Measurements from ENCODE around the gene MYRIP.
"Not testable (repeated sequence)": the region's sequence is repeated elsewhere in the genome, so short reads cannot be mapped to it uniquely, and the experiment has no call there.

Gene MYRIP

DNA sequence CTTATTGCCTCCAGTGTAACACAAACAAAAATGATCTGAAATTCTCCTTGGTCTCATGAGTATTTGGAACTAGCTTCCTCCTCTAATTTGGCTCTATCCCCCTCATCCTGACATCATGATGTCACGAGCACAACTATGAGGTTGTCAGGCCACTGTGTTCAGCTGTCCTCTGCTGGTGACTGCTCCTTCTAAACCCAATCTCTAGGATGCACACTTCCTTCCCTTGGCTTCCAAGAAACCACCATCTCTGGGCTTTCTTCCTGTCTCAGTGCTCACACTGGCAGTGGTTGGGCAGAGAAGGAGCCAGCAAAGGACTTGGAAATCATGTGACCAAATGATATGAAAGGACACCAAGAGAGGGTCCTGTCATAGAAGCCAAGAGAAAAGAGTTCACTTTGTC, 469.4 kb downstream of the MYRIP start:
- Histone ChIP-seq H3K27me3 (ENCODE audit: insufficient read depth, low read length) (no peaks in the 10 kb centered on the region), H3K9me2 (ENCODE audit: low read depth, low read length) (no peaks in the 10 kb centered on the region), H3K4me2 (ENCODE audit: low read length) (no peak overlapping the region), H3K79me2 (ENCODE audit: insufficient read depth, low read length) (no peaks in the 10 kb centered on the region), H3K36me3 (ENCODE audit: insufficient read depth, low read length) (no peaks in the 10 kb centered on the region), H3K27ac (ENCODE audit: low read depth, low read length, poor library complexity, severe bottlenecking) (no peak overlapping the region), H3F3A (ENCODE audit: insufficient read depth, low read length) (no peaks in the 10 kb centered on the region), H3K9ac (ENCODE audit: low read length) (no peak overlapping the region), H3K4me3 (ENCODE audit: low read depth, low read length, poor library complexity, severe bottlenecking) (no peak overlapping the region), H3K4me1 (ENCODE audit: insufficient read depth, low read length, severe bottlenecking) (no peaks in the 10 kb centered on the region), H3K9me3 (ENCODE audit: low read length) (no peaks in the 10 kb centered on the region), H4K20me1 (ENCODE audit: insufficient read depth, low read length) (no peaks in the 10 kb centered on the region), H2AFZ (ENCODE audit: low read length) (no peak overlapping the region)
- TF ChIP-seq, protein P1, sequence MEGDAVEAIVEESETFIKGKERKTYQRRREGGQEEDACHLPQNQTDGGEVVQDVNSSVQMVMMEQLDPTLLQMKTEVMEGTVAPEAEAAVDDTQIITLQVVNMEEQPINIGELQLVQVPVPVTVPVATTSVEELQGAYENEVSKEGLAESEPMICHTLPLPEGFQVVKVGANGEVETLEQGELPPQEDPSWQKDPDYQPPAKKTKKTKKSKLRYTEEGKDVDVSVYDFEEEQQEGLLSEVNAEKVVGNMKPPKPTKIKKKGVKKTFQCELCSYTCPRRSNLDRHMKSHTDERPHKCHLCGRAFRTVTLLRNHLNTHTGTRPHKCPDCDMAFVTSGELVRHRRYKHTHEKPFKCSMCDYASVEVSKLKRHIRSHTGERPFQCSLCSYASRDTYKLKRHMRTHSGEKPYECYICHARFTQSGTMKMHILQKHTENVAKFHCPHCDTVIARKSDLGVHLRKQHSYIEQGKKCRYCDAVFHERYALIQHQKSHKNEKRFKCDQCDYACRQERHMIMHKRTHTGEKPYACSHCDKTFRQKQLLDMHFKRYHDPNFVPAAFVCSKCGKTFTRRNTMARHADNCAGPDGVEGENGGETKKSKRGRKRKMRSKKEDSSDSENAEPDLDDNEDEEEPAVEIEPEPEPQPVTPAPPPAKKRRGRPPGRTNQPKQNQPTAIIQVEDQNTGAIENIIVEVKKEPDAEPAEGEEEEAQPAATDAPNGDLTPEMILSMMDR (IDR thresholded peaks at IDR 0.05; ENCODE audit: low read length): no peak
- no peak for TF ChIP-seq EZH2 (IDR thresholded peaks at IDR 0.05; ENCODE audit: borderline replicate concordance, low read length)

DNA sequence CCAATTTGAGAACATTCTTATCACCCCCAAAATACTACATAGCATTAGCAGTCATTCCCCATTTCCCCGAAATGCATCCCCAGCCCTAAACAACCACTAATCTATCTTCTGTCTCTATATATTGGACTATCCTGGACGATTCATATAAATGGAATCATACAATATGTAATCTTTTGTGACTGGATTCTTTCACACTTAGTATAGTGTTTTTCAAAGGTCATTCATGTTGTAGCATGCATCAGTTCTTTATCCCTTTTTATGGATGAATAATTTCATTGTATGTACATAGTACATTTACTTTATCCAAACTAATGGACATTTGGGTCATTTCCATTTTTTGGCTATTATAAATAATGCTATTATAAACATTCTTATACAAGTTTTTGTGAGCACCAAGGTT, 472.6 kb downstream of the MYRIP start:
- no peak overlapping the region for H3K9ac ChIP-seq (ENCODE audit: low read length)
- no peaks in the 10 kb centered on the region for H4K20me1 ChIP-seq (ENCODE audit: insufficient read depth, low read length)
- H3K27ac ChIP-seq (ENCODE audit: low read depth, low read length, poor library complexity, severe bottlenecking): no peak overlapping the region
- no peak overlapping the region for H3K4me2 ChIP-seq (ENCODE audit: low read length)
- TF ChIP-seq, protein P1 (IDR thresholded peaks at IDR 0.05; ENCODE audit: low read length): no peak
- TF ChIP-seq EZH2 (IDR thresholded peaks at IDR 0.05; ENCODE audit: borderline replicate concordance, low read length): no peak
- H3K9me3 ChIP-seq (ENCODE audit: low read length): no peaks in the 10 kb centered on the region
- H3K27me3 ChIP-seq (ENCODE audit: insufficient read depth, low read length): no peaks in the 10 kb centered on the region
- no peak overlapping the region for H3K4me3 ChIP-seq (ENCODE audit: low read depth, low read length, poor library complexity, severe bottlenecking)
- no peaks in the 10 kb centered on the region for H3K4me1 ChIP-seq (ENCODE audit: insufficient read depth, low read length, severe bottlenecking)
- no peaks in the 10 kb centered on the region for H3K79me2 ChIP-seq (ENCODE audit: insufficient read depth, low read length)
- H3K9me2 ChIP-seq (ENCODE audit: low read depth, low read length): no peaks in the 10 kb centered on the region
- H2AFZ ChIP-seq (ENCODE audit: low read length): no peak overlapping the region
- no peaks in the 10 kb centered on the region for H3K36me3 ChIP-seq (ENCODE audit: insufficient read depth, low read length)
- no peaks in the 10 kb centered on the region for H3F3A ChIP-seq (ENCODE audit: insufficient read depth, low read length)

DNA sequence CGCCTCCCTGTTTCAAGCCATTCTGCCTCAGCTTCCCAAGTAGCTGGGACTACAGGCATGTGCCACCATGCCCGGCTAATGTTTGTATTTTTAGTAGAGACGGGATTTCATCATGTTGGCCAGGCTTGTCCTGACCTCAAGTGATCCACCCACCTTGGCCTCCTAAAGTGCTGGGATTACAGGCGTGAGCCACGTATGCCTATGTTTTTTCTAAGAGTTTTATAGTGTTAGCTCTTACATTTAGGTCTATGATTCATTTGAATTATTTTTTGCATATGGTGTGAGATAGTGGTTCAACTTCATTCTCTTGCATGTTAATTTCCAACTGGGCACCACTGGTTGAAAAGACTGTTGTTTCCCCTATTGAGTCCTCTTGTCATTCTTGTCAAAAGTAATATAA, 473.6 kb downstream of the MYRIP start:
- not testable (repeated sequence) for H3K36me3 ChIP-seq (ENCODE audit: insufficient read depth, low read length); H3K9me2 ChIP-seq (ENCODE audit: low read depth, low read length); H3K9ac ChIP-seq (ENCODE audit: low read length); H4K20me1 ChIP-seq (ENCODE audit: insufficient read depth, low read length); H2AFZ ChIP-seq (ENCODE audit: low read length); H3K79me2 ChIP-seq (ENCODE audit: insufficient read depth, low read length); H3K4me3 ChIP-seq (ENCODE audit: low read depth, low read length, poor library complexity, severe bottlenecking); H3K4me1 ChIP-seq (ENCODE audit: insufficient read depth, low read length, severe bottlenecking); H3K27ac ChIP-seq (ENCODE audit: low read depth, low read length, poor library complexity, severe bottlenecking); H3K4me2 ChIP-seq (ENCODE audit: low read length); H3K9me3 ChIP-seq (ENCODE audit: low read length); H3K27me3 ChIP-seq (ENCODE audit: insufficient read depth, low read length); H3F3A ChIP-seq (ENCODE audit: insufficient read depth, low read length)

DNA sequence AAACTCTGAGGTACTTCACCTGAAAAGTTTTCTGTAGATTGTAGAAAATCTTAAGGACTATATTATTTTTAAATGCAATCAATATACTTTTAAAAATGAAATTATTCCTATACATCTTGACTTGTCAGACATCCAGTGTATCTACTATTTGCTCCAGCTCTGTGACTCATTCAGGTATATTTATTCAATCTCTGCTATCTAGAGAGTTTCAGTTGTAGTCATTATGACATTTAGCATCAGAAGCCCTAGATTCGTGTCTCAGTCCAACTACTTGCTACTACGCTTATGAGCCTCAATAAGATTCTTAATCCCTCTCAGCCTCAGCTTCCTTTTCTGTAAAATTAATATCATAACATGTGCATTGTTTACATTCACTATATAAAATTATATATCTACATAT, 477.8 kb downstream of the MYRIP start:
- Histone ChIP-seq H3K9me2 (ENCODE audit: low read depth, low read length) (no peaks in the 10 kb centered on the region), H3K9me3 (ENCODE audit: low read length) (peaks cover 5% of the 10 kb centered on the region; the same call in 1 of the 2 replicates), H3K27me3 (ENCODE audit: insufficient read depth, low read length) (no peaks in the 10 kb centered on the region), H3K9ac (ENCODE audit: low read length) (no peak overlapping the region), H3K79me2 (ENCODE audit: insufficient read depth, low read length) (no peaks in the 10 kb centered on the region), H3K4me1 (ENCODE audit: insufficient read depth, low read length, severe bottlenecking) (no peaks in the 10 kb centered on the region), H3F3A (ENCODE audit: insufficient read depth, low read length) (no peaks in the 10 kb centered on the region), H3K27ac (ENCODE audit: low read depth, low read length, poor library complexity, severe bottlenecking) (no peak overlapping the region), H2AFZ (ENCODE audit: low read length) (no peak overlapping the region), H3K4me2 (ENCODE audit: low read length) (no peak overlapping the region), H3K4me3 (ENCODE audit: low read depth, low read length, poor library complexity, severe bottlenecking) (no peak overlapping the region), H4K20me1 (ENCODE audit: insufficient read depth, low read length) (no peaks in the 10 kb centered on the region), H3K36me3 (ENCODE audit: insufficient read depth, low read length) (no peaks in the 10 kb centered on the region)
- TF ChIP-seq, protein P1 (IDR thresholded peaks at IDR 0.05; ENCODE audit: low read length): no peak
- no peak for TF ChIP-seq EZH2 (IDR thresholded peaks at IDR 0.05; ENCODE audit: borderline replicate concordance, low read length)

Data from OCI-LY1 (cell line).